ENCODE measurements around the gene PRR5L.
A peak's percentile ranks its signal among the peaks of the same experiment; 100 is the strongest.
"Not testable (repeated sequence)": the region's sequence is repeated elsewhere in the genome, so short reads cannot be mapped to it uniquely, and the experiment has no call there.

PRR5L gene

GRCh38 chr11:36500315-36500721, 204.2 kb downstream of the PRR5L start:
- no peak for DNase-seq (ENCODE audit: low spot score)

- DNase-seq (ENCODE audit: low spot score), result peak; percentile 50
Measured at GRCh38 chr11:36501236-36501635, 205.1 kb downstream of the PRR5L start.

DNA sequence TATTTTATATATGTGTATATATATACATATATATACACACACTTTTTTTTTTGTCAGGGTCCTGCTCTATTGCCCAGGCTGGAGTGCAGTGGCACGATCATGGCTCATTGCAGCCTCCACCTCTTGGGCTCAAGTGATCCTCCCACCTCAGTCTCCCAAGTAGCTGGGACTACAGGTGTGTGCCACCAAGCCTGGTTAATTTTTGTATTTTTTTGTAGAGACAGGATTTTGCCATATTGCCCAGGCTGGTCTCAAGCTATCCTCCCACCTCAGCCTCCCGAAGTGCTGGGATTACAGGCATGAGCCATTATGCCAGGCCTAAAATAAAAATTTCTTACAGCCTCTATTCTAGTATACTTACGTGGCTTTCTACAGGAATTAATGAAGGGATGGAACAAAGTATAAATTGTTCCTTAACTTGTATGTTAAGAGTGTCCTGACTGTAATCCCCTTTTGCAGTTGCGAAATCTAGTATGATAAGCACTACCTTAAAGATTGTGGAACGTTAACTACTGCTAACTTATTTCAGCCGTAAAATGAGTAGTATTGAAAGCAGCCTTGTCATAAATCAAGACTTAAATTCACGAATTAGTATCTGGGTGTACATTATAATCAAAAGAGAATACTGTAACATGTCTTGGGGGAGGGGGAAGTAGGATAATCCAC, 211.9 kb downstream of the PRR5L start:
- DNase-seq (ENCODE audit: low spot score), result no peak

GRCh38 chr11:36508743-36509142, 212.7 kb downstream of the PRR5L start:
- no peak for DNase-seq (ENCODE audit: low spot score)

DNA sequence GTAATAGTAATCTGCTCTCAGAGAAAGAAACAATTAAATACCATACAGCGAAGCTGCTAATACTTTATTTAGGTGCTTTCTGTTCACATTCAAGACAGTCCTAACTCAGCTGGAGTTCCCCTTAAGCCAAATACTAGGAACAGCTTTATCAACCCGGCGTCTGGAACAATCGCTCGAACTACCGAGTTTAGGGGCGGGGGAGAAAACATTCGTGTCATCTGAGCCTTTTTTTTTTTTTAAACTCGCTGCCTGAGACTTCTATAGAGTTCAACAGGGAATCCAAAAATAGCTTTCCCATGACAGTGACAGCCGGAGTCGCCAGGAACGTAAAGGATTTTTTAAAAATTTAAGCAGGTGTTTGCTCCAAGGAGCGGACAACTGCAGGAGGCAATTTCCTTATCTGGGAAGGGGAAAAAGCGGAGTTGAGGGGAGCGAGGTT, 213.1 kb downstream of the PRR5L start:
- peak; percentile 37 for DNase-seq (ENCODE audit: low spot score)

GRCh38 chr11:36509694-36510593, 213.9 kb downstream of the PRR5L start, which contains the start of gene TRAF6:
TSS of gene TRAF6 (minus strand) at chr11:36510272. CDS start at chr11:36501515, 8,757 bp downstream.
- DNase-seq (ENCODE audit: low spot score), result peak; percentile 83

- no peak for DNase-seq (ENCODE audit: low spot score)
Measured at GRCh38 chr11:36510594-36510942, 214.5 kb downstream of the PRR5L start.

DNA sequence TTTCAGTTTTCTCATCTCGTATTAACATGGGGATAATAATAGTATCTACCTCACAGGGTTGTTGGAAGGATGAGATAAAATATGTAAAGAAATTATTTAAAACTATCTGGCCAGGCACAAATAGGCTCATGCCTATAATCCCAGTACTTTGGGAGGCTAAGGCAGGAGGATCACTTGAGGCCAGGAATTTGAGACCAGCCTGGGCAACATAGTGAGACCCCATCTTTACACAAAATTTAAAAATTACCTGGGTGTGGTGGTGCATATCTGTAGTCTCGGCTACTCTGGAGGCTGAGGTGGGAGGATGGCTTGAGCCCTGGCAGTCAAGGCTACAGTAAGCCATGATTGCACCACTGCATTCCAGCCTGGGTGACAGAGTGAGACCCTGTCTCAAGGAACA, 215.0 kb downstream of the PRR5L start:
- DNase-seq (ENCODE audit: low spot score), result not testable (repeated sequence)

GRCh38 chr11:36512016-36512415, 215.9 kb downstream of the PRR5L start:
- no peak for DNase-seq (ENCODE audit: low spot score)

DNA sequence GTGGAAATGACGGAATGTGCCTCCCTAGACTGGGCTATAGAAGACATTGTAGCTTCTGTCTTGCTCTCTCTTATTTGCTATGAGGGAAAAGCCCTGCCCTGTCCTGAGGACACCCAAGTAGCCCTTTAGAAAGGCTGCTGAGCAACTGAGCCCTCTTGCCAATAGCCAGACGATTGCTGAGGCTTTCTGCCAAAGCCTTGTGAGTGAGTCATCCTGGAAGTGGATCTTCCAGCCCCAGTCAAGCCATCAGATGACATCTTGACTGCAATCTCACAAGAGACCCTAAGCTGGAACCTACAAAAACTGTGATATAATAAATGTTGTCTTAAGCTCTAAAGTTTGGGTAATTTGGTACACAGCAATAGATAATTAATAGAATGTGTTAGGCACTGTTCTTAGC, 217.9 kb downstream of the PRR5L start:
- DNase-seq (ENCODE audit: low spot score), result no peak

Measured in globus pallidus (tissue), 1 donor.